IMR-90 (cell line): Measurements from ENCODE around the gene SMAD7.

Experiments used
- BHLHE40 ChIP-seq: fragments of 150-350 bp; IDR thresholded peaks from 2 replicates; pipeline ENCODE4 v1.6.1; 2016; ENCODE audit warnings: mild to moderate bottlenecking, low read depth, low read length
- CEBPB ChIP-seq: IDR thresholded peaks from 2 replicates; pipeline ENCODE4 v1.6.1; 2012; ENCODE audit warnings: low read depth, low read length, improper control_type of control experiment
- CHD1 ChIP-seq: IDR thresholded peaks from 2 replicates; pipeline ENCODE4 v1.6.1; 2012; ENCODE audit warnings: low read depth, low read length, improper control_type of control experiment
- CTCF ChIP-seq: conservative IDR thresholded peaks from 2 replicates; pipeline ENCODE4 v1.5.1; 2012; ENCODE audit warnings: mild to moderate bottlenecking, low read depth, low read length, improper control_type of control experiment
- FOS ChIP-seq: fragments of 150-350 bp; IDR thresholded peaks from 2 replicates; pipeline ENCODE4 v1.6.1; 2016; ENCODE audit warnings: low read depth, low read length
- MAFK ChIP-seq: IDR thresholded peaks from 2 replicates; pipeline ENCODE4 v1.6.1; 2012; ENCODE audit warnings: low read depth, low read length, improper control_type of control experiment
- NFE2L2 ChIP-seq: fragments of 150-350 bp; IDR thresholded peaks from 2 replicates; pipeline ENCODE4 v1.6.1; 2016; ENCODE audit warnings: low read depth, mild to moderate bottlenecking, low read length
- POLR2A ChIP-seq: IDR thresholded peaks from 2 replicates; pipeline ENCODE4 v1.6.1; 2012; ENCODE audit warnings: mild to moderate bottlenecking, low read depth, low read length
- RAD21 ChIP-seq: IDR thresholded peaks from 2 replicates; pipeline ENCODE4 v1.6.1; 2012; ENCODE audit warnings: low read length, improper control_type of control experiment
- SMC3 ChIP-seq: fragments of 150-350 bp; IDR thresholded peaks from 2 replicates; pipeline ENCODE4 v1.6.1; 2016; ENCODE audit warnings: low read depth, mild to moderate bottlenecking, antibody characterized with exemption, low read length, moderate library complexity
- TF ChIP-seq, protein P1 (sequence below): fragments of 150-350 bp; IDR thresholded peaks from 2 replicates; pipeline ENCODE4 v1.6.1; 2017; ENCODE audit warnings: mild to moderate bottlenecking, antibody characterized with exemption, low read length, low read depth
- TF ChIP-seq, protein P2 (sequence below): fragments of 150-350 bp; IDR thresholded peaks from 2 replicates; pipeline ENCODE4 v1.6.1; 2016; ENCODE audit warnings: low read depth, mild to moderate bottlenecking, low read length, moderate library complexity, borderline replicate concordance

- TF ChIP-seq CTCF (no peak), POLR2A (no peak), FOS (no peak), CEBPB (no peak), RAD21 (no peak), NFE2L2 (no peak), CHD1 (peak; percentile 83; the same call in 1 of the 2 replicates), SMC3 (no peak), BHLHE40 (no peak), MAFK (no peak)
- TF ChIP-seq, protein P1, sequence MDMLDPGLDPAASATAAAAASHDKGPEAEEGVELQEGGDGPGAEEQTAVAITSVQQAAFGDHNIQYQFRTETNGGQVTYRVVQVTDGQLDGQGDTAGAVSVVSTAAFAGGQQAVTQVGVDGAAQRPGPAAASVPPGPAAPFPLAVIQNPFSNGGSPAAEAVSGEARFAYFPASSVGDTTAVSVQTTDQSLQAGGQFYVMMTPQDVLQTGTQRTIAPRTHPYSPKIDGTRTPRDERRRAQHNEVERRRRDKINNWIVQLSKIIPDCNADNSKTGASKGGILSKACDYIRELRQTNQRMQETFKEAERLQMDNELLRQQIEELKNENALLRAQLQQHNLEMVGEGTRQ, result no peak; the same call in 1 of the 2 replicates
- TF ChIP-seq, protein P2, sequence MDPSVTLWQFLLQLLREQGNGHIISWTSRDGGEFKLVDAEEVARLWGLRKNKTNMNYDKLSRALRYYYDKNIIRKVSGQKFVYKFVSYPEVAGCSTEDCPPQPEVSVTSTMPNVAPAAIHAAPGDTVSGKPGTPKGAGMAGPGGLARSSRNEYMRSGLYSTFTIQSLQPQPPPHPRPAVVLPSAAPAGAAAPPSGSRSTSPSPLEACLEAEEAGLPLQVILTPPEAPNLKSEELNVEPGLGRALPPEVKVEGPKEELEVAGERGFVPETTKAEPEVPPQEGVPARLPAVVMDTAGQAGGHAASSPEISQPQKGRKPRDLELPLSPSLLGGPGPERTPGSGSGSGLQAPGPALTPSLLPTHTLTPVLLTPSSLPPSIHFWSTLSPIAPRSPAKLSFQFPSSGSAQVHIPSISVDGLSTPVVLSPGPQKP, result no peak
Observed at GRCh38 chr18:48941672-48942071, 9.1 kb downstream of the SMAD7 start.
